H9 (cell line): ENCODE measurements around the gene FAAP100. TPM values are rescaled to one million over a fixed set of nuclear protein-coding genes. Genes with fewer than 3 reads are reported as not detected.

Source experiments
- DNase-seq: peaks from one replicate; pipeline ENCODE4 v3.0.0-alpha.2; 2017
- H2AFZ ChIP-seq: one replicate; pipeline ENCODE4 v1.6.1; 2013; ENCODE audit warnings: mild to moderate bottlenecking, low read length, control low read depth, moderate library complexity
- H2AK5ac ChIP-seq: 2 replicates; pipeline ENCODE4 v1.6.1; 2013; ENCODE audit warnings: low read length, control low read depth, mixed read lengths; ENCODE audit not compliant: insufficient read length
- H2BK120ac ChIP-seq: one replicate; pipeline ENCODE4 v1.6.1; 2013; ENCODE audit warnings: low read depth, mild to moderate bottlenecking, low read length, control low read depth, inconsistent platforms; ENCODE audit not compliant: poor library complexity, severe bottlenecking
- H2BK12ac ChIP-seq: 2 replicates; pipeline ENCODE4 v1.6.1; 2013; ENCODE audit warnings: low read length, control low read depth, mixed read lengths, low read depth; ENCODE audit not compliant: insufficient read length
- H2BK15ac ChIP-seq: 2 replicates; pipeline ENCODE4 v1.6.1; 2013; ENCODE audit warnings: low read depth, low read length, control low read depth
- H2BK20ac ChIP-seq: one replicate; pipeline ENCODE4 v1.6.1; 2013; ENCODE audit warnings: low read depth, mild to moderate bottlenecking, low read length, control low read depth, inconsistent platforms; ENCODE audit not compliant: poor library complexity, severe bottlenecking
- H2BK5ac ChIP-seq: 2 replicates; pipeline ENCODE4 v1.6.1; 2013; ENCODE audit warnings: low read length, control low read depth, mixed read lengths; ENCODE audit not compliant: insufficient read length
- H3K14ac ChIP-seq: 2 replicates; pipeline ENCODE4 v1.6.1; 2013; ENCODE audit warnings: low read length, control low read depth; ENCODE audit not compliant: insufficient read depth
- H3K18ac ChIP-seq: 2 replicates; pipeline ENCODE4 v1.6.1; 2013; ENCODE audit warnings: low read depth, mild to moderate bottlenecking, mixed read lengths, low read length, control low read depth; ENCODE audit not compliant: insufficient read length
- H3K23ac ChIP-seq: 2 replicates; pipeline ENCODE4 v1.6.1; 2013; ENCODE audit warnings: low read length, control low read depth, mixed read lengths, low read depth; ENCODE audit not compliant: insufficient read length
- H3K23me2 ChIP-seq: 2 replicates; pipeline ENCODE4 v1.6.1; 2013; ENCODE audit warnings: low read depth, mild to moderate bottlenecking, mixed read lengths, low read length, control low read depth; ENCODE audit not compliant: insufficient read length, poor library complexity, severe bottlenecking
- H3K27ac ChIP-seq: 2 replicates; pipeline ENCODE4 v1.5.1; 2013; ENCODE audit warnings: low read length, control low read depth, mixed read lengths, low read depth; ENCODE audit not compliant: insufficient read length
- H3K27me3 ChIP-seq: 2 replicates; pipeline ENCODE4 v1.6.1; 2013; ENCODE audit warnings: low read length, control low read depth, inconsistent platforms; ENCODE audit not compliant: insufficient read depth
- H3K4ac ChIP-seq: 2 replicates; pipeline ENCODE4 v1.6.1; 2013; ENCODE audit warnings: low read depth, mild to moderate bottlenecking, control low read depth, inconsistent platforms, low read length, moderate library complexity
- H3K4me1 ChIP-seq: 2 replicates; pipeline ENCODE4 v1.6.1; 2013; ENCODE audit warnings: low read length, control low read depth, inconsistent platforms; ENCODE audit not compliant: insufficient read depth
- H3K4me2 ChIP-seq: 2 replicates; pipeline ENCODE4 v1.6.1; 2013; ENCODE audit warnings: low read length, control low read depth, mixed read lengths; ENCODE audit not compliant: insufficient read length, insufficient read depth
- H3K56ac ChIP-seq: 2 replicates; pipeline ENCODE4 v1.6.1; 2013; ENCODE audit warnings: low read depth, mild to moderate bottlenecking, mixed read lengths, low read length, control low read depth; ENCODE audit not compliant: insufficient read length
- H3K79me1 ChIP-seq: 2 replicates; pipeline ENCODE4 v1.6.1; 2013; ENCODE audit warnings: low read depth, mild to moderate bottlenecking, moderate library complexity, low read length, control low read depth, inconsistent platforms; ENCODE audit not compliant: insufficient read depth, poor library complexity, severe bottlenecking
- H3K79me2 ChIP-seq: 2 replicates; pipeline ENCODE4 v1.6.1; 2013; ENCODE audit warnings: low read length, control low read depth, inconsistent platforms; ENCODE audit not compliant: insufficient read depth
- H3K9ac ChIP-seq: 2 replicates; pipeline ENCODE4 v1.6.1; 2013; ENCODE audit warnings: low read length, control low read depth, mixed read lengths; ENCODE audit not compliant: insufficient read length; ENCODE audit errors: extremely low read depth
- H3K9me3 ChIP-seq: one replicate; pipeline ENCODE4 v1.6.1; 2013; ENCODE audit warnings: low read depth, low read length, inconsistent platforms; ENCODE audit not compliant: control insufficient read depth
- H3T11ph ChIP-seq: one replicate; pipeline ENCODE4 v1.6.1; 2013; ENCODE audit warnings: mild to moderate bottlenecking, low read length, control low read depth, inconsistent platforms
- H4K20me1 ChIP-seq: one replicate; pipeline ENCODE4 v1.6.1; 2013; ENCODE audit not compliant: control insufficient read depth, insufficient read length, insufficient read depth
- H4K5ac ChIP-seq: 2 replicates; pipeline ENCODE4 v1.6.1; 2013; ENCODE audit warnings: low read depth, mild to moderate bottlenecking, mixed read lengths, low read length, control low read depth; ENCODE audit not compliant: insufficient read length
- H4K8ac ChIP-seq: replicated peaks from 2 replicates; pipeline ENCODE4 v1.6.1; 2013; ENCODE audit warnings: low read length, control low read depth, mixed read lengths, low read depth; ENCODE audit not compliant: insufficient read length
- H4K91ac ChIP-seq: 2 replicates; pipeline ENCODE4 v1.6.1; 2013; ENCODE audit warnings: low read depth, mild to moderate bottlenecking, moderate library complexity, mixed read lengths, low read length, control low read depth; ENCODE audit not compliant: insufficient read length
- H3K27ac Mint-ChIP-seq, 3 experiments: 2 replicates in 2 of 3; 3 replicates in 1 of 3; pipeline ENCODE4 v1.8.0; 2020 to 2021; ENCODE audit warnings: mixed read lengths in 3 of 3, mild to moderate bottlenecking in 1 of 3, moderate library complexity in 1 of 3
- H3K27me3 Mint-ChIP-seq: 2 replicates; pipeline ENCODE4 v1.8.0; 2021; ENCODE audit warnings: low read depth, mild to moderate bottlenecking, moderate library complexity, mixed read lengths
- H3K36me3 Mint-ChIP-seq, 3 experiments: 2 replicates in 2 of 3; 3 replicates in 1 of 3; pipeline ENCODE4 v1.8.0; 2020 to 2021; ENCODE audit warnings: low read depth in 3 of 3, mixed read lengths in 3 of 3; ENCODE audit not compliant: insufficient read depth in 1 of 3
- H3K4me1 Mint-ChIP-seq, 2 experiments: 2 replicates each; pipeline ENCODE4 v1.8.0; 2020; ENCODE audit warnings: mixed read lengths in 2 of 2
- H3K4me3 Mint-ChIP-seq, 2 experiments: 2 replicates in 1 of 2; 3 replicates in 1 of 2; pipeline ENCODE4 v1.8.0; 2020 to 2021; ENCODE audit warnings: mild to moderate bottlenecking in 2 of 2, mixed read lengths in 2 of 2, moderate library complexity in 1 of 2
- H3K9me3 Mint-ChIP-seq, 2 experiments: 2 replicates in 1 of 2; 3 replicates in 1 of 2; pipeline ENCODE4 v1.8.0; 2020; ENCODE audit warnings: mild to moderate bottlenecking in 2 of 2, mixed read lengths in 2 of 2, moderate library complexity in 1 of 2
- WGBS: extraction: QIAGEN DNeasy Blood & Tissue Kit; methylation state at CpG from one replicate; pipeline ENCODE4 v1.1.7; 2013; ENCODE audit warnings: missing lambda C conversion rate, low lambda C conversion rate, mixed read lengths; ENCODE audit not compliant: insufficient read length; ENCODE audit errors: extremely low coverage; 5-methylcytosine and 5-hydroxymethylcytosine counted together
- total RNA-seq: library from RNA; stranded (reverse); gene quantifications from 2 replicates; pipeline ENCODE4 v1.2.1, GENCODE V29; 2021
- TF ChIP-seq, protein P1 (sequence below): fragments of 200-600 bp; sonication (generic); conservative IDR thresholded peaks from 3 replicates; pipeline ENCODE4 v1.8.0; 2021; ENCODE audit warnings: antibody characterized with exemption, mild to moderate bottlenecking

FAAP100 gene
- total RNA-seq, 1 experiment from 2014 or later = 54.0 TPM

DNA sequence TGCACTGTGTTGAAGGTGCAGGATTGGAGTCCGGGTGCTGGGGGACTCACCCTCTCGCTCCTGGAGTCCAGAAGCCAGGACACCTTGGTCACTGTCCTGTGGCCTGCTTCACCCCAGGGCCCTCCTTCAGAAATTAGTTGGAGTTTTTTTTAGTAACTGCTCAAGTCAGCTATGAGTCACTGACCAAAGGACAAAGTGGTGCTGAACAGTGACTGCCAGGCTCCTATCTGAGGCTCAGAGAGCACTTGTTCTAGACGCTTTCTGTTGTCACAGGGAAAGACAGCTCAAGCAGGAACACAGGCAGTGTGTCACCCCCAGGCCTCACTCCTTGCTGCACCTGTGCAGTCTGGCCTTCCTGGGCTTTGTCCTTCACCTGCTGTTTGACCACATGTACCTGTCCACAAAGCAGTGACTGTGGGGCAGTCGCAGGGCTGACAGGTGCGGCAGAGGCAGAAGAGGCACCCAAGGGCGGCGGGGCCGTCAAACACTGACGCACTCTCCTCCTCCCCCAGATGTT is 4.1 kb upstream of the FAAP100 start:
- no peak overlapping the region for H3K4me2 ChIP-seq
- no peak overlapping the region for H3K4me3 Mint-ChIP-seq
- H3K27ac ChIP-seq = no peak overlapping the region

More for the DNA sequence above, 4.1 kb upstream of the FAAP100 start:
- WGBS = no CpG with 5 or more reads among the region's 9 CpGs
- Histone ChIP-seq H2AK5ac (no peak overlapping the region), H3K14ac (no peak overlapping the region), H4K20me1 (no peaks in the 10 kb centered on the region), H3K56ac (no peak overlapping the region), H3K4me1 (peaks cover under 1% of the 10 kb centered on the region; the same call in 1 of the 2 replicates), H3K18ac (no peak overlapping the region), H2AFZ (no peak overlapping the region), H2BK20ac (no peak overlapping the region), H3K4ac (no peak overlapping the region), H3K9me3 (no peaks in the 10 kb centered on the region), H3K23ac (no peak overlapping the region), H2BK15ac (no peak overlapping the region), H3K27me3 (no peaks in the 10 kb centered on the region), H3K23me2 (peaks cover 10% of the 10 kb centered on the region), H3K79me2 (no peaks in the 10 kb centered on the region), H2BK120ac (no peak overlapping the region), H3T11ph (no peak overlapping the region), H2BK5ac (no peak overlapping the region), H4K8ac (no peak overlapping the region), H3K79me1 (peaks cover 3% of the 10 kb centered on the region), H4K91ac (no peak overlapping the region), H3K9ac (no peak overlapping the region), H4K5ac (no peak overlapping the region), H2BK12ac (no peak overlapping the region)
- TF ChIP-seq, protein P1, sequence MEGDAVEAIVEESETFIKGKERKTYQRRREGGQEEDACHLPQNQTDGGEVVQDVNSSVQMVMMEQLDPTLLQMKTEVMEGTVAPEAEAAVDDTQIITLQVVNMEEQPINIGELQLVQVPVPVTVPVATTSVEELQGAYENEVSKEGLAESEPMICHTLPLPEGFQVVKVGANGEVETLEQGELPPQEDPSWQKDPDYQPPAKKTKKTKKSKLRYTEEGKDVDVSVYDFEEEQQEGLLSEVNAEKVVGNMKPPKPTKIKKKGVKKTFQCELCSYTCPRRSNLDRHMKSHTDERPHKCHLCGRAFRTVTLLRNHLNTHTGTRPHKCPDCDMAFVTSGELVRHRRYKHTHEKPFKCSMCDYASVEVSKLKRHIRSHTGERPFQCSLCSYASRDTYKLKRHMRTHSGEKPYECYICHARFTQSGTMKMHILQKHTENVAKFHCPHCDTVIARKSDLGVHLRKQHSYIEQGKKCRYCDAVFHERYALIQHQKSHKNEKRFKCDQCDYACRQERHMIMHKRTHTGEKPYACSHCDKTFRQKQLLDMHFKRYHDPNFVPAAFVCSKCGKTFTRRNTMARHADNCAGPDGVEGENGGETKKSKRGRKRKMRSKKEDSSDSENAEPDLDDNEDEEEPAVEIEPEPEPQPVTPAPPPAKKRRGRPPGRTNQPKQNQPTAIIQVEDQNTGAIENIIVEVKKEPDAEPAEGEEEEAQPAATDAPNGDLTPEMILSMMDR = no peak
- H3K27me3 Mint-ChIP-seq = no peaks in the 10 kb centered on the region
- no peak overlapping the region for H3K27ac Mint-ChIP-seq
- peaks cover 14% of the 10 kb centered on the region in 2 experiments for H3K4me1 Mint-ChIP-seq
- no peak for DNase-seq
- H3K9me3 Mint-ChIP-seq = no peaks in the 10 kb centered on the region
- peaks cover 2 to 48% (median 34%) of the 10 kb centered on the region in 3 experiments; a peak in 6 of 7 replicates for H3K36me3 Mint-ChIP-seq
